Measurements from ENCODE around the gene TOMM5.

TOMM5 gene

DNA sequence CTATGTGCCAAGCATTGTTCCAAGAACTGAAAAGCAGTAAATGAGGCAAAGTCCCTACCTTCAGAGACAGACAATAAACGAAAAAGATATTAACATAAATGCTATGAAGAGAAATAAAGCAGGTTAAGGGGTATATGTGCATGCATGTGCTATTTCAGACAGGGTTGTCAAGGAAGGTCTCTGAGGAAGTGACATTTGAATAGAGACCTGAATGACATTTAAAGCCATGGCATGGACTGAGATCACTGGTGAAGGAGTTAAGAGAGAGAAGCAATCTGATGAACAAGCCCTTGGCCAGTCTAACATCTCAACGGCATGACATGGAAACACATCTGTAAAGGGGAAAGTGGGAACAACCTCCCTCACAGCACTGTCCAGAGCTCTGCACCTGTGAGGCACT lies 30.7 kb downstream of the TOMM5 start:
- no peak for DNase-seq

GRCh38 chr9:37559855-37560592 lies 32.4 kb downstream of the TOMM5 start:
- no peak for DNase-seq

DNA sequence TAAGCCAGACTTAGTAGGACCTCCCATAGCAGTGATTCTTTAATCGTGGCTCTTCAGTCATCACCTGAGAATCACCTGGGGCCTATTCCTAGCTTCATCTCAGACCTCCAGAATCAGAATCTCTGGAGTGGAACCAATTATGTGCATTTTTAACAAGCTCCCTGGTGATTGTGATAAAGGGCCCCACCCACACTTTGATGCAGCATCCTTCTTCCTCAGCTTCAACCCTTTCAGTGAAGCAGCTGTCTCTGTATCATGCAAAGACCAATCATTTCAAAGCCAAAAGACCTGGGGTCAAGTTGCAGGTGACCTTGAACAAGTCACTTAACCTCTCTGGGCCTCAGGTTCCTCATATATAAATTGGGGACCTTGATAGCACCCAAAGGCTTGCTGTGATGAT lies 33.3 kb downstream of the TOMM5 start:
- no peak for DNase-seq

- DNase-seq: no peak
Measured at GRCh38 chr9:37555786-37556185, 36.6 kb downstream of the TOMM5 start.

- no peak for DNase-seq
Measured at GRCh38 chr9:37554318-37554717, 38.1 kb downstream of the TOMM5 start.

DNA sequence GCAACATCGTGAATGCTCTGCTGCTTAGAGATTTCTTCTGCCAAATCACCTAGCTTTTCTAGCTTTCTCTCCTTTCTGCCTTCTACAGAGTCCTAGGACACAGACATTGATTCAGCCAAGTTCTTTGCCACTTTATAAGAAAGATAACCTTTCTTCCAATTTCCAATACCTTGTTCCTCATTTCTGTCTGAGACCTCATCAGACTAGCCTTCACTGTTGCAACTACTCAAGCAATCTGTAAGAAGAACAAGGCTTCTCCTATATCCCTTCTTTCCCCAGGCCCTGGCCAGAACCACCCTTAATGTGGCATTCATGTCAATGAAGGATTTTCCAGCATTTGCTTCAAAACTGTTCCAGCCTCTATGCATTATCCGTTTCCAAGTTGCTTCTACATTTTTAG lies 40.5 kb downstream of the TOMM5 start:
- DNase-seq: no peak

- no peak for DNase-seq
Measured at GRCh38 chr9:37551468-37551867, 40.9 kb downstream of the TOMM5 start.

DNA sequence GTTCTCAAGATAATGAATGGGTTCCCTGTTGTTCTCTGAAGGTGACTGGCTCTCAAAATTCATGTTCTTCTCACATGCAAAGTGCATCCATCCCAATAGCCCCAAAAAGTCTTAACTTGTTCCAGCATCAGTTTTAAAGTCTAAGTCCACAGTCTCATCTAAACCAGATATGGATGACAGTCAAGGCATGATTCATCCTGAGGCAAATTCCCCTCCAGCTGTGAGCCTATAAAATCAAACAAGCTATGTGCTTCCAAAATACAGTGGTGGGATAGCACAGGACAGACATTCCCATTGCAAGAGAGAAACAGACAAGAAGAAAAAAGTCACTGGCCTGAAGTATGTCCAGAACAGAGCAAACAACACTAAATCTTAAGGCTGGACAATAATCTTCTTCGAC lies 41.6 kb downstream of the TOMM5 start:
- no peak for DNase-seq

GRCh38 chr9:37549527-37549926 lies 42.9 kb downstream of the TOMM5 start:
- DNase-seq: no peak

GRCh38 chr9:37547328-37547878 lies 45.0 kb downstream of the TOMM5 start:
- no peak for DNase-seq

GRCh38 chr9:37543468-37543867 lies 48.9 kb downstream of the TOMM5 start:
- no peak for DNase-seq

DNA sequence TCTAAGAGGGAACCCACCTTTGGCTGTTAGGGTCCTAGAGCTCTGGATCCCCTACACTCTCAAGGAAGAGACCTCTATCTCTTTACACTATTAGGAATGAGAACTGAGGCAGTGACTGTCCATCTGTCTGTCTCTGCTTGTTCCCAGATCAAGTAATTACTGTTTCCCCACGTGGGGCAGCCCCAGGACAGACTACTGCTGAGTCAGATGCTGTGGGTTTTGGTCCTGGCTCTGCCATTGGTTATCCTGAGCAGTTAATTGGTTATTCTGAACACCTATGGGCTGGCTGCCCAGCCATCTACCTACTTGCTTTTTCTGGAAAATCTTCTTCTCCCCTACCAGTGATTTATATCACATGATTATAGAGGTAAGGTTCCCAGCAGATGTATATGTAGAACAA lies 49.5 kb downstream of the TOMM5 start:
- DNase-seq: no peak

- DNase-seq: no peak
Measured at GRCh38 chr9:37542488-37542887, 49.9 kb downstream of the TOMM5 start.

DNA sequence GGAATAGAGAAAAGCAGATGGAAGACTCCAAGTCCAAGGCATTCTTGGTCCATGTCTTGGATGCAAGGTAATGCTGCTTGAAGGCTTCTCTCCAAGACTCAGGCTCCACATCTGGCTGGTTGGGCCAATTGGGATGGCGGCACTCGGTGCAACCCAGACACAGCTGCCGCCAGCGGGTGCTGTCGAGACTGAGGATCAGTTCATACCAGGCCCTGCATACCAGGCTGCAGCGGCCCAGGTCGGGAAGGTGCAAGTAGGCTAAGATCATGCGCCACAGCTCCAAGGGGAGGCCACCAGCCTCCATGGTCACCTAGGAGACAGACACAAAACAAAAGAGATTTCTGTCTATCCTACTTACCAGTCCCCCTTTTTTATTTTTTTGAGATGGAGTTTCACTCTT lies 50.9 kb downstream of the TOMM5 start:
- DNase-seq: no peak

GRCh38 chr9:37540634-37541033 lies 51.8 kb downstream of the TOMM5 start:
- DNase-seq: no peak

DNA sequence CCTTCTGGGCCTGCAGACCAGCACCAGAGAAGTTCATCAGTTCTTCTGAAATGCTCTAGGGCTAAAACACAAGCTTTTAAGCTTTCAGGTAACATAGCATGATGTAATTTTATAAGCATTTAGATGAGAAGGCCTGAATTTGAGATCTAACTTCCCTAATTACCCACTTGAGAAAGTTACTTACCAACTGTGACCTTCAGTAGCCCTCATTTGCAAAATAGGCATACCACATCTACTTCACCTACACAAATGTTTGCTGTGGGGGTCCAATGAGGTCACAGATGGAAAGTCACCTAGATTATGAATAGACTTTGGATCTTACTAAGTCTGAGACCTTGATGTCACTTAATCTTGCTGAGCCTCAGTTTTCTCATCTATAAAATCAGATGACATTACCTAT lies 52.8 kb downstream of the TOMM5 start:
- DNase-seq: no peak
